Activated CD4-positive, alpha-beta T cell treated with anti-CD3 and anti-CD28 coated beads, Interleukin-2, Interleukin-6, amounts not matched to agents 100 ng/mL and 50 ng/mL, durations not matched to agents 16 hours and 8 hours (primary cell): Measurements from ENCODE around the gene METTL1.

Experiments
- DNase-seq: peaks from one replicate; pipeline ENCODE4 v3.0.0-alpha.2; 2020

The METTL1 gene

GRCh38 chr12:57767305-57767698 lies 4.6 kb downstream of the METTL1 start:
- no peak for DNase-seq

GRCh38 chr12:57766464-57767304 lies 5.2 kb downstream of the METTL1 start, which contains the start of gene CYP27B1:
Gene CYP27B1, minus strand, starts transcription at chr12:57767078. Its CDS starts 37 bp downstream, at chr12:57767041.
- no peak for DNase-seq

- DNase-seq: no peak
These were observed 6.0 kb downstream of the METTL1 start for GRCh38 chr12:57765698-57766463.

- peak; percentile 66 for DNase-seq
These were observed 6.8 kb downstream of the METTL1 start for GRCh38 chr12:57765003-57765697.

GRCh38 chr12:57764662-57765002 lies 7.3 kb downstream of the METTL1 start:
- no peak for DNase-seq

GRCh38 chr12:57763881-57764661 lies 7.8 kb downstream of the METTL1 start:
- no peak for DNase-seq

GRCh38 chr12:57762463-57762862 lies 9.4 kb downstream of the METTL1 start:
- DNase-seq: no peak

GRCh38 chr12:57761391-57761998 lies 10.4 kb downstream of the METTL1 start:
- DNase-seq: no peak

- no peak for DNase-seq
These were observed 11.4 kb downstream of the METTL1 start for GRCh38 chr12:57760347-57760982.

- DNase-seq: peak; percentile 60
These were observed 12.4 kb downstream of the METTL1 start for GRCh38 chr12:57759360-57759980.

- no peak for DNase-seq
These were observed 13.1 kb downstream of the METTL1 start for GRCh38 chr12:57758552-57759359.

GRCh38 chr12:57757771-57758170 lies 14.1 kb downstream of the METTL1 start:
- no peak for DNase-seq

GRCh38 chr12:57756406-57757341 lies 15.2 kb downstream of the METTL1 start:
- peak; percentile 85 for DNase-seq

GRCh38 chr12:57755454-57756372 lies 16.2 kb downstream of the METTL1 start:
- no peak for DNase-seq

GRCh38 chr12:57755194-57755453 lies 16.8 kb downstream of the METTL1 start:
- no peak for DNase-seq

- peak; percentile 89 for DNase-seq
These were observed 17.3 kb downstream of the METTL1 start, which contains the start of gene MARCHF9 for GRCh38 chr12:57754411-57755193. Gene MARCHF9, plus strand, starts transcription at chr12:57755103. Its CDS starts 426 bp downstream, at chr12:57755529.

- no peak for DNase-seq
These were observed 18.1 kb downstream of the METTL1 start for GRCh38 chr12:57753756-57754337.
